ENCODE measurements around the gene KL. TPM values are rescaled to one million over a fixed set of nuclear protein-coding genes. Genes with fewer than 3 reads are reported as not detected.

KL gene
- total RNA-seq, 1 donor = 0.81 TPM

DNA sequence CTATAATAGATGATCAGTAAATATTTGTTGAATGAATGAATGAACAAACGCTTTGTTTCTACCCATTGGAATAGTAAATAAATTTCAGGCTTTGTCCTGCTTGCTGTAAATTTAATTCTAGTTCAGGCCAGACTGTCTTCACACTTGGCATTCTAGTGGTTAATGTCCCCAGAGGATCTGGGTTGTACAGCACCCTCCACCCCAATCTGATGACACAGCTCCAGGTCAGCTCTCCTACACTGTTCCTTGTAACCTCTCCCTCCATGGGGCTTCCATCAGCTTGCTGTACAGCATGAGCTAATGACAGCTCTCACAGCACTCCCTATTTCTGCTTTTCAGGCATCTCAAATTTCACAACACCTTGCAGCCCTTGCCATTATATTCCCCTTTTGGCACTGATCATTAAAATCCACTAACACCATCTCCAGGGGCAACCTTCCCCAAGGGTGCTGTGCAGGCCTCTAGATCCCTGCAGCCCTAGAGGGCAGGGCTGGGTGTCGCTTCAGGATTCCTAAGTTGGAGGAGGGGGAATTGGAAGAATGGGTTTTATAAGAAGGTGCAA is 12.7 kb upstream of the KL start:
- H3K4me3 ChIP-seq (ENCODE audit: low read depth, low read length) = no peak overlapping the region
- no peak for DNase-seq (ENCODE audit: low read depth)
- TF ChIP-seq, protein P1, sequence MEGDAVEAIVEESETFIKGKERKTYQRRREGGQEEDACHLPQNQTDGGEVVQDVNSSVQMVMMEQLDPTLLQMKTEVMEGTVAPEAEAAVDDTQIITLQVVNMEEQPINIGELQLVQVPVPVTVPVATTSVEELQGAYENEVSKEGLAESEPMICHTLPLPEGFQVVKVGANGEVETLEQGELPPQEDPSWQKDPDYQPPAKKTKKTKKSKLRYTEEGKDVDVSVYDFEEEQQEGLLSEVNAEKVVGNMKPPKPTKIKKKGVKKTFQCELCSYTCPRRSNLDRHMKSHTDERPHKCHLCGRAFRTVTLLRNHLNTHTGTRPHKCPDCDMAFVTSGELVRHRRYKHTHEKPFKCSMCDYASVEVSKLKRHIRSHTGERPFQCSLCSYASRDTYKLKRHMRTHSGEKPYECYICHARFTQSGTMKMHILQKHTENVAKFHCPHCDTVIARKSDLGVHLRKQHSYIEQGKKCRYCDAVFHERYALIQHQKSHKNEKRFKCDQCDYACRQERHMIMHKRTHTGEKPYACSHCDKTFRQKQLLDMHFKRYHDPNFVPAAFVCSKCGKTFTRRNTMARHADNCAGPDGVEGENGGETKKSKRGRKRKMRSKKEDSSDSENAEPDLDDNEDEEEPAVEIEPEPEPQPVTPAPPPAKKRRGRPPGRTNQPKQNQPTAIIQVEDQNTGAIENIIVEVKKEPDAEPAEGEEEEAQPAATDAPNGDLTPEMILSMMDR (IDR thresholded peaks at IDR 0.05; ENCODE audit: insufficient read depth, low read length) = no peak

DNA sequence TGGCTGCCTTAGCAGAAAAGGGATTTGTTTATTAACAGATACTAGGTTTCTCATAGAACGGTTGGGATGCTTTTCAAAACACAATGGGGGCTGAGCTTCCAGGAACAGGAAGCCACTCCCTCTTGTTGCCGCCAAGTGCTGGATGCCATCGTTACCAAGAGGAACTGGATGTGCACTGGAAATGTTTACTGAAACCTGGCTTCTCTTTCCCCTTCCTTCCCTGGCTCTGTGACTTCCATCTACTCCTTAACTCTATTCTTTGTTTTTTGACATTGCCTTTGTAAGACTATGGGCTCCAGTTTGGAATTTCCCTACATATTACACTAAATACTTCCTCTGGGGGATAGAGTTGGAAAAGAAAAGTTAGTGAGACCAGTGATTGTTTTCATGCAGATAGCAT is 11.7 kb upstream of the KL start:
- TF ChIP-seq, protein P1 (IDR thresholded peaks at IDR 0.05; ENCODE audit: insufficient read depth, low read length) = no peak
- peak; percentile 61 for DNase-seq (ENCODE audit: low read depth)
- no peak overlapping the region for H3K4me3 ChIP-seq (ENCODE audit: low read depth, low read length)

DNA sequence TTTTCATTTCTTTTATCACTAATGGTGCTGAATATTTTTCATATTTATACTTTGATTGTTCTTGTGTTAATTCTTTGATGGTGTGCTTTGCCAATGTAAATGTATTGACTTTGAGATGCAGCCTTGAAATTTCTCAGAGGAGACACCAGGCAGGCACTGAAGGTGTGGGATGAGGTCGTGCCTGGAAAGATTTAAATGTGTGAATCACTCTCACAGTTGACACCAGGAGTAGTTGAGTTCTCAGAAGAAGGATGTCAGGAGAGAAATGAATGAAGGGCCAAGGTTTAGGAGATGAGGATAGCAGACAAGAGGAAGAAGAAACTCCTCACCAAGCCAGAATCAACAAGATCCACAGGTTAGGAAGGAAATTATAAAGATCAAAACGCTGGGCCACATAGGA is 10.1 kb upstream of the KL start:
- H3K4me3 ChIP-seq (ENCODE audit: low read depth, low read length) = no peak overlapping the region
- TF ChIP-seq, protein P1 (IDR thresholded peaks at IDR 0.05; ENCODE audit: insufficient read depth, low read length) = no peak
- no peak for DNase-seq (ENCODE audit: low read depth)

DNA sequence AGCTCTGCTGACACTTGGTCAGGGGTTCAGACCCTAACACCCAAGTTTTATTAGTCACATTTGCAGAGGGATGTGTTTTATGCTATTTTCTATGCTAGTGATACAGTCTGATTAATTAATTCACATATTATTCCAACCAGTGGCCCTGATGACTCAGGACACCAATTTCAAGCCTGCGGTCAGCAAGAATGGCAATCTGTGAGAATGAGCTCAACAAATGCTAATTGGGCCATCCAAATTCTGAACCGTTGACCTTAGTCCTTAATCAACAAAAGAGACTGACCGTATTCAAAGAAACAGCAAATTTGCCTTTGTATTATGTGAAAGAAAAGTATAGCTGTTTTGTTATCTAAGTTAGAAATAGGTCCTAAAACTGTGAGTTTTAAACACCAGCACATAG is 9.6 kb upstream of the KL start:
- no peak overlapping the region for H3K4me3 ChIP-seq (ENCODE audit: low read depth, low read length)
- TF ChIP-seq, protein P1 (IDR thresholded peaks at IDR 0.05; ENCODE audit: insufficient read depth, low read length) = no peak
- no peak for DNase-seq (ENCODE audit: low read depth)

DNA sequence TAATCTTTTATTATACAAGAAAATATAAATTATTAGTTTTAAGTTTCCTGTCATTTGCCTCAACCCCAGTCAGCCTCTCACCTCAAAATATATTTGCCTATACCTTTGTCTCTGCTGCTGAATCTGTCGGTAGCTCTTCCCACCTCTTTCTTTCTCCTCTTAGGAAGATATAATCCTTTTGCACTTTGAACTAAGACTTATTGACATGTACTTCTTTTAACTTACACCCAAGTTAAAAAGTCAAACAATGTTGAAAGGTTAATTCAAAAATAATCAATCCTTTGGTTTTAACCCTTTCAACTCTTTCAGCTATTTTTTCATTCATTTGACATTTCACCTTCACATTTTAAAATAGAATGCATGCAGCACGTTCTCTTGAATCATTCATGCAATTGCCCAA is 9.0 kb upstream of the KL start:
- TF ChIP-seq, protein P1 (IDR thresholded peaks at IDR 0.05; ENCODE audit: insufficient read depth, low read length) = no peak
- no peak for DNase-seq (ENCODE audit: low read depth)

DNA sequence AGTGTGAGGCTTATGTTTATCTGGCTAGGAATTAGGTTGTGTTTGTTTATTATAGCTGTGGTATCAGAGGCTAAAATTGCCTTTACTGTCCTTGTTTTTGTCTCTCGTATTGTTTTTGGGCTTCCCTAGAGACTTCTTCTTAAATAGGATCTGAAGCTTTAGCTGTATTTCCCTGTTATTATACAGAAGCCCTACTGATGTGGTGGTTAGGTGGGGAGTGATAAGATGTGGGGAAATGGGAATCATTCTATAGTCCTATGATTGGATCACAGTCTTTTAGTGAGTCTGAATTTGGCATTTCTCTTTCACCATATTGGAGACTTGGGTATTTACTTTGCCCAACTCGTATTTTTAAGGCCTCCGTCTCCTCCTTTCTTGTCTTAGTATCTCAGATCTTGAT is 8.3 kb upstream of the KL start:
- no peak overlapping the region for H3K4me3 ChIP-seq (ENCODE audit: low read depth, low read length)
- DNase-seq (ENCODE audit: low read depth) = no peak
- TF ChIP-seq, protein P1 (IDR thresholded peaks at IDR 0.05; ENCODE audit: insufficient read depth, low read length) = no peak

More for the DNA sequence above, 9.0 kb upstream of the KL start:
- no peak overlapping the region for H3K4me3 ChIP-seq (ENCODE audit: low read depth, low read length)

All from fibroblast of the aortic adventitia (primary cell).